Measurements from ENCODE around the gene RRP36. TPM values are rescaled to one million over a fixed set of nuclear protein-coding genes. Genes with fewer than 3 reads are reported as not detected.

RRP36 gene
- total and polyA plus RNA-seq, 9 of the 15 experiments (the other 6 are each of a cell fraction or from before 2014, with no cell fraction given) = 27.6 to 150 (median 114) TPM

GRCh38 chr6:43009124-43009523 is 12.3 kb upstream of the RRP36 start (continued):
- TF ChIP-seq, protein P1, sequence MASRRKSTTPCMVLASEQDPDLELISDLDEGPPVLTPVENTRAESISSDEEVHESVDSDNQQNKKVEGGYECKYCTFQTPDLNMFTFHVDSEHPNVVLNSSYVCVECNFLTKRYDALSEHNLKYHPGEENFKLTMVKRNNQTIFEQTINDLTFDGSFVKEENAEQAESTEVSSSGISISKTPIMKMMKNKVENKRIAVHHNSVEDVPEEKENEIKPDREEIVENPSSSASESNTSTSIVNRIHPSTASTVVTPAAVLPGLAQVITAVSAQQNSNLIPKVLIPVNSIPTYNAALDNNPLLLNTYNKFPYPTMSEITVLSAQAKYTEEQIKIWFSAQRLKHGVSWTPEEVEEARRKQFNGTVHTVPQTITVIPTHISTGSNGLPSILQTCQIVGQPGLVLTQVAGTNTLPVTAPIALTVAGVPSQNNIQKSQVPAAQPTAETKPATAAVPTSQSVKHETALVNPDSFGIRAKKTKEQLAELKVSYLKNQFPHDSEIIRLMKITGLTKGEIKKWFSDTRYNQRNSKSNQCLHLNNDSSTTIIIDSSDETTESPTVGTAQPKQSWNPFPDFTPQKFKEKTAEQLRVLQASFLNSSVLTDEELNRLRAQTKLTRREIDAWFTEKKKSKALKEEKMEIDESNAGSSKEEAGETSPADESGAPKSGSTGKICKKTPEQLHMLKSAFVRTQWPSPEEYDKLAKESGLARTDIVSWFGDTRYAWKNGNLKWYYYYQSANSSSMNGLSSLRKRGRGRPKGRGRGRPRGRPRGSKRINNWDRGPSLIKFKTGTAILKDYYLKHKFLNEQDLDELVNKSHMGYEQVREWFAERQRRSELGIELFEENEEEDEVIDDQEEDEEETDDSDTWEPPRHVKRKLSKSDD (conservative IDR thresholded peaks at IDR 0.05; ENCODE audit: low read length) = 0 out of 2 replicates have a peak, but pooled peaks have one; percentile 27
- TF ChIP-seq ESRRB (CRISPR knock-in tag; IDR thresholded peaks at IDR 0.05; ENCODE audit: borderline replicate concordance) (no peak), BDP1 (IDR thresholded peaks at IDR 0.05; ENCODE audit: insufficient read depth, insufficient read length) (no peak), TEAD1 (CRISPR knock-in tag; IDR thresholded peaks at IDR 0.05) (no peak), ZFP30 (CRISPR knock-in tag; IDR thresholded peaks at IDR 0.05; ENCODE audit: borderline replicate concordance) (no peak), NR4A1 (CRISPR knock-in tag; IDR thresholded peaks at IDR 0.05) (no peak), NR4A1 (tag; IDR thresholded peaks at IDR 0.05) (no peak), ZSCAN32 (CRISPR knock-in tag; IDR thresholded peaks at IDR 0.05) (no peak), RAD51 (IDR thresholded peaks at IDR 0.05; ENCODE audit: borderline replicate concordance, low read depth) (no peak), STAG1 (CRISPR knock-in tag; IDR thresholded peaks at IDR 0.05; ENCODE audit: borderline replicate concordance) (peak; percentile 30; the same call in 1 of the 2 replicates), NUFIP1 (IDR thresholded peaks at IDR 0.05; ENCODE audit: partially characterized antibody) (no peak), ZNF263 (CRISPR knock-in tag; IDR thresholded peaks at IDR 0.05; ENCODE audit: borderline replicate concordance) (peak; percentile 54), CREBBP (IDR thresholded peaks at IDR 0.05; ENCODE audit: low read depth, low read length) (no peak), NEUROD1 (IDR thresholded peaks at IDR 0.05; ENCODE audit: borderline replicate concordance, low read depth, low read length, partially characterized antibody) (no peak), RHOXF2B (CRISPR knock-in tag; conservative IDR thresholded peaks at IDR 0.05) (no peak), CBFB (CRISPR knock-in tag; IDR thresholded peaks at IDR 0.05) (no peak), NELFE (IDR thresholded peaks at IDR 0.05; ENCODE audit: insufficient read depth, insufficient read length) (no peak), TSC22D4 (tag; IDR thresholded peaks at IDR 0.05) (no peak), MED1 (CRISPR knock-in tag; IDR thresholded peaks at IDR 0.05; ENCODE audit: borderline replicate concordance) (no peak), FOSL1 (tag; conservative IDR thresholded peaks at IDR 0.05) (no peak), JUND (IDR thresholded peaks at IDR 0.05; ENCODE audit: borderline replicate concordance, low read depth, low read length) (peak; percentile 46), JUND (tag; IDR thresholded peaks at IDR 0.05; ENCODE audit: borderline replicate concordance, low read depth, low read length) (no peak), SMC3 (conservative IDR thresholded peaks at IDR 0.05; ENCODE audit: insufficient read depth, low read depth, low read length) (peak; percentile 64), RCOR1 (IDR thresholded peaks at IDR 0.05; ENCODE audit: borderline replicate concordance in 1 of 2, low read depth in 2 of 2, low read length in 2 of 2) (peak in 1 of 2 experiments; percentile 31; a peak in 1 of 4 replicates)
- TF ChIP-seq, protein P2, sequence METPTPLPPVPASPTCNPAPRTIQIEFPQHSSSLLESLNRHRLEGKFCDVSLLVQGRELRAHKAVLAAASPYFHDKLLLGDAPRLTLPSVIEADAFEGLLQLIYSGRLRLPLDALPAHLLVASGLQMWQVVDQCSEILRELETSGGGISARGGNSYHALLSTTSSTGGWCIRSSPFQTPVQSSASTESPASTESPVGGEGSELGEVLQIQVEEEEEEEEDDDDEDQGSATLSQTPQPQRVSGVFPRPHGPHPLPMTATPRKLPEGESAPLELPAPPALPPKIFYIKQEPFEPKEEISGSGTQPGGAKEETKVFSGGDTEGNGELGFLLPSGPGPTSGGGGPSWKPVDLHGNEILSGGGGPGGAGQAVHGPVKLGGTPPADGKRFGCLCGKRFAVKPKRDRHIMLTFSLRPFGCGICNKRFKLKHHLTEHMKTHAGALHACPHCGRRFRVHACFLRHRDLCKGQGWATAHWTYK (CRISPR knock-in tag; IDR thresholded peaks at IDR 0.05) = no peak
- TF ChIP-seq, protein P3, sequence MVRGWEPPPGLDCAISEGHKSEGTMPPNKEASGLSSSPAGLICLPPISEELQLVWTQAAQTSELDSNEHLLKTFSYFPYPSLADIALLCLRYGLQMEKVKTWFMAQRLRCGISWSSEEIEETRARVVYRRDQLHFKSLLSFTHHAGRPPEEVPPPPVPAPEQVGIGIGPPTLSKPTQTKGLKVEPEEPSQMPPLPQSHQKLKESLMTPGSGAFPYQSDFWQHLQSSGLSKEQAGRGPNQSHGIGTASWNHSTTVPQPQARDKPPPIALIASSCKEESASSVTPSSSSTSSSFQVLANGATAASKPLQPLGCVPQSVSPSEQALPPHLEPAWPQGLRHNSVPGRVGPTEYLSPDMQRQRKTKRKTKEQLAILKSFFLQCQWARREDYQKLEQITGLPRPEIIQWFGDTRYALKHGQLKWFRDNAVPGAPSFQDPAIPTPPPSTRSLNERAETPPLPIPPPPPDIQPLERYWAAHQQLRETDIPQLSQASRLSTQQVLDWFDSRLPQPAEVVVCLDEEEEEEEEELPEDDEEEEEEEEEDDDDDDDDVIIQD (CRISPR knock-in tag; IDR thresholded peaks at IDR 0.05) = no peak

Data from K562 (cell line).